Gastrocnemius medialis (tissue), 4 donors: ENCODE results near the gene TMEM123.

Experiments
- CTCF ChIP-seq, 5 experiments: fragments of 450-650 bp in 3 of 5; fragments of 200-600 bp in 2 of 5; sonication (generic) in 2 of 5; IDR thresholded peaks in 4 of 5; conservative IDR thresholded peaks in 1 of 5; 1 replicate in 4 of 5; 2 replicates in 1 of 5; pipeline ENCODE4 v1.5.1; 2016 to 2019; ENCODE audit warnings: antibody characterized with exemption in 5 of 5, mild to moderate bottlenecking in 3 of 5, moderate library complexity in 3 of 5
- POLR2A ChIP-seq, 2 donors: fragments of 450-650 bp; IDR thresholded peaks; one replicate each; pipeline ENCODE4 v1.6.1; 2017; ENCODE audit warnings: antibody characterized with exemption in 2 of 2, mild to moderate bottlenecking in 2 of 2, moderate library complexity in 2 of 2

- TF ChIP-seq CTCF (IDR thresholded peaks at IDR 0.05 in 4 of 5, conservative IDR thresholded peaks at IDR 0.05 in 1 of 5) (no peak), POLR2A (IDR thresholded peaks at IDR 0.05) (no peak)
Observed at GRCh38 chr11:102468616-102469195, 16.1 kb upstream of the TMEM123 start.
